Measurements from ENCODE around the gene SCIN. TPM values are rescaled to one million over a fixed set of nuclear protein-coding genes. Genes with fewer than 3 reads are reported as not detected.

Gene SCIN
- total RNA-seq, 2 experiments from 2014 or later: not detected

GRCh38 chr7:12529971-12530710, 40.4 kb upstream of the SCIN start:
- H3K9me3 ChIP-seq (ENCODE audit: low read length): no peaks in the 10 kb centered on the region
- H2AFZ ChIP-seq (ENCODE audit: low read length): no peak overlapping the region
- no peaks in the 10 kb centered on the region for H4K20me1 ChIP-seq (ENCODE audit: insufficient read depth, low read length)
- H3K4me1 ChIP-seq (ENCODE audit: insufficient read depth, low read length, poor library complexity, severe bottlenecking): no peaks in the 10 kb centered on the region
- CTCF ChIA-PET (ENCODE audit: unreplicated experiment): no interaction called here
- no peaks in the 10 kb centered on the region for H3K9me2 ChIP-seq (ENCODE audit: insufficient read depth, low read length)
- POLR2A ChIA-PET: no interaction called here
- H3K36me3 ChIP-seq (ENCODE audit: insufficient read depth, low read length): no peaks in the 10 kb centered on the region
- DNase-seq (ENCODE audit: low spot score): no peak
- intact Hi-C loops (cut with micrococcal nuclease; ENCODE audit: unreplicated experiment): no loop called here
- no peak overlapping the region for H3K27ac ChIP-seq (ENCODE audit: low read depth, low read length, poor library complexity, severe bottlenecking)
- H3K79me2 ChIP-seq (ENCODE audit: insufficient read depth, low read depth, low read length): no peaks in the 10 kb centered on the region
- no peak overlapping the region for H3K4me2 ChIP-seq (ENCODE audit: low read length)
- TF ChIP-seq CTCF (conservative IDR thresholded peaks at IDR 0.05; ENCODE audit: low read length) (no peak), EZH2phosphoT487 (IDR thresholded peaks at IDR 0.05; ENCODE audit: borderline replicate concordance, low read depth, low read length) (no peak)
- no TSS peak for BruUV-seq (replicated peaks)
- H3K4me3 ChIP-seq (ENCODE audit: low read depth, low read length, poor library complexity, severe bottlenecking): no peak overlapping the region

- no peak overlapping the region for H3K4me3 ChIP-seq (ENCODE audit: low read depth, low read length, poor library complexity, severe bottlenecking)
- H3K36me3 ChIP-seq (ENCODE audit: insufficient read depth, low read length): no peaks in the 10 kb centered on the region
- no peaks in the 10 kb centered on the region for H3K4me1 ChIP-seq (ENCODE audit: insufficient read depth, low read length, poor library complexity, severe bottlenecking)
- H2AFZ ChIP-seq (ENCODE audit: low read length): no peak overlapping the region
- TF ChIP-seq CTCF (conservative IDR thresholded peaks at IDR 0.05; ENCODE audit: low read length): no peak
- no peak for TF ChIP-seq EZH2phosphoT487 (IDR thresholded peaks at IDR 0.05; ENCODE audit: borderline replicate concordance, low read depth, low read length)
- no peak overlapping the region for H3K4me2 ChIP-seq (ENCODE audit: low read length)
- BruUV-seq (replicated peaks): no TSS peak
- H3K27ac ChIP-seq (ENCODE audit: low read depth, low read length, poor library complexity, severe bottlenecking): no peak overlapping the region
- H3K79me2 ChIP-seq (ENCODE audit: insufficient read depth, low read depth, low read length): no peaks in the 10 kb centered on the region
- no peak for DNase-seq (ENCODE audit: low spot score)
- no peaks in the 10 kb centered on the region for H3K9me2 ChIP-seq (ENCODE audit: insufficient read depth, low read length)
- intact Hi-C loops (cut with micrococcal nuclease; ENCODE audit: unreplicated experiment): no loop called here
- CTCF ChIA-PET (ENCODE audit: unreplicated experiment): no interaction called here
- no peaks in the 10 kb centered on the region for H3K9me3 ChIP-seq (ENCODE audit: low read length)
- no peaks in the 10 kb centered on the region for H4K20me1 ChIP-seq (ENCODE audit: insufficient read depth, low read length)
- POLR2A ChIA-PET: interaction anchor here (0.7 kb wide), 1 partner anchor 70 kb away, joined by 4 read pairs; no protein-coding TSS in a partner anchor
Measured at GRCh38 chr7:12531784-12532183, 38.7 kb upstream of the SCIN start.

GRCh38 chr7:12534046-12534445, 36.5 kb upstream of the SCIN start:
- Histone ChIP-seq H3K27ac (ENCODE audit: low read depth, low read length, poor library complexity, severe bottlenecking) (no peak overlapping the region), H3K4me3 (ENCODE audit: low read depth, low read length, poor library complexity, severe bottlenecking) (no peak overlapping the region), H3K4me1 (ENCODE audit: insufficient read depth, low read length, poor library complexity, severe bottlenecking) (no peaks in the 10 kb centered on the region), H2AFZ (ENCODE audit: low read length) (no peak overlapping the region), H3K36me3 (ENCODE audit: insufficient read depth, low read length) (no peaks in the 10 kb centered on the region), H3K4me2 (ENCODE audit: low read length) (no peak overlapping the region), H3K9me3 (ENCODE audit: low read length) (no peaks in the 10 kb centered on the region), H3K79me2 (ENCODE audit: insufficient read depth, low read depth, low read length) (no peaks in the 10 kb centered on the region), H3K9me2 (ENCODE audit: insufficient read depth, low read length) (no peaks in the 10 kb centered on the region), H4K20me1 (ENCODE audit: insufficient read depth, low read length) (no peaks in the 10 kb centered on the region)
- no TSS peak for BruUV-seq (replicated peaks)
- CTCF ChIA-PET (ENCODE audit: unreplicated experiment): no interaction called here
- POLR2A ChIA-PET: no interaction called here
- TF ChIP-seq CTCF (conservative IDR thresholded peaks at IDR 0.05; ENCODE audit: low read length) (no peak), EZH2phosphoT487 (IDR thresholded peaks at IDR 0.05; ENCODE audit: borderline replicate concordance, low read depth, low read length) (no peak)
- intact Hi-C loops (cut with micrococcal nuclease; ENCODE audit: unreplicated experiment): no loop called here
- no peak for DNase-seq (ENCODE audit: low spot score)
